GM18526 (cell line): ENCODE data around the gene MAT2A.

Experiments used
- POLR2A ChIP-seq: IDR thresholded peaks from 3 replicates; pipeline ENCODE4 v1.6.1; 2011; ENCODE audit not compliant: insufficient read length; ENCODE audit errors: extremely low read depth

Gene MAT2A

DNA sequence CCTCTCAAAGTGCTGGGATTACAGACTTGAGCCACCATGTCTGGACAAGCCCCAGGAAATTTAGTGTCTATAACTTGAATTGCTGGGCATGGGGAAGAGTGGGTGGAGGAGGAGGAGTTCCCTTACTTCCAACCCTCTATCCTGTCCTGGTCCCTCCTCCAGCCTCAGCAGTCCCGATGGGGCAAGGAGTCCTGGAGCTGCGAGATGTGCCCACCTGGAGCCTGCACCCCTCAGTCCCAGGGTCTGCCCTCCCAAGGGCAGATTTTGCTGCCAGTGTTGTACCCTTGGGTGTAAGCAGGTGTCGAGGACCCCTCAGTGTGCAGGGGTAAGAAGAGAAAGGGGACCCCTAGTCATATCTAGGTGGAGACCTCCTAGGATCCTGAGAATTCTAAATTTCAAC is 41.2 kb downstream of the MAT2A start:
- TF ChIP-seq POLR2A, result no peak

DNA sequence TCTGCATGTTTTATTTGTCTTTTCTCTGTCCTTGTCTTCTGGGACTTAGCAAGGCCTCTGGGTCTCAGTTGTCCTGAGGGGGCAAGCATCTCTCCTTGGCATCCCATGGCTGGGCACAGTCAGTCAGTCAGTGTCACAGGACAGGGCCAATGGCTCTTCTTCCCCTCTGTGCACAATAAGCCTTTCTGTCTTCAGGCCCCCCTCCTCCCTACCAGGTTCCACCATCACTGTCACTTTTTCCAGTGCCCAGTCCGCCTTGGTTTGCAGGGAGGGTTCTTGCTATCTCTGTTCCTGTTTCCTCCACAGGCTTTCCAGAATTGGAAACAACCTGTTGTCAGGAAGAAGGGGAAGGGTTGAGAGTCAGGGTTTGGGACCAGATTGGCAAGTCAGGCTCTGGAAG is 43.5 kb downstream of the MAT2A start:
- no peak for TF ChIP-seq POLR2A

DNA sequence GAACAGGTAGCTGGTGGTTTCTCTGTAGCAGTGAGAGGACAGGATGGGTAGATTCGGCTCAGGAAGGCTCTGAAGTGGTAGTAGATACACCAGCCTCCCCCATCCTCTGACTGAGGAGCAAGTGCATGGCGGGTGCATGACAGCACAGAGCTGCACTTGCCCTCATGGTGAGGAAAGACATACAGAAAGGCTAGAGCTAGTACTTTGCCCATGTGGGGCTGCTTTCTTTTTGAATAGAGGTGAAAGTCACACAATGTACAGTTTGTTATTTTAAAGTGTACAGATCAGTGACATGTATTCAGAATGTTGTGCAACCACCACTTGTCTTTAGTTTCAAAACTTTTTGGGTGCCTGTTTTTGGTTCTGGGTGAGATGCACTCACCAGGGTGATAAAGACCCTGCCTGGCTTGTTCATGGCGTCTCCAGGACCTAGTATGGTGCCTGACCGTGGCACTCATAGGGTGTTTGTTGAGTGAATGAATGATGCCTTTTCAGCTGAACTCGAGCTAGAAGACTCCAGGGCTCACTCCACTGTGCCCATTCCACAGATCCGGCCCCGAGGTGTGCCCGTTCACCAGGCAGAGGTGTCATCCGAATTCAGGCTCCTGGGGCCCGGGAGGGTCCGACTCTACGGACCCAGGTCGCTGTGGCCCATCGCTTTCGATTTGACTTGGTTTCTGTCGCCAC is 44.8 kb downstream of the MAT2A start:
- TF ChIP-seq POLR2A, result no peak

- no peak for TF ChIP-seq POLR2A
Observed at GRCh38 chr2:85584354-85584856, 45.4 kb downstream of the MAT2A start, which contains the start of gene VAMP5. Gene VAMP5 (plus strand): TSS chr2:85584431. CDS start chr2:85584491, 60 bp downstream.

GRCh38 chr2:85584857-85585780 is 46.2 kb downstream of the MAT2A start:
- no peak for TF ChIP-seq POLR2A

DNA sequence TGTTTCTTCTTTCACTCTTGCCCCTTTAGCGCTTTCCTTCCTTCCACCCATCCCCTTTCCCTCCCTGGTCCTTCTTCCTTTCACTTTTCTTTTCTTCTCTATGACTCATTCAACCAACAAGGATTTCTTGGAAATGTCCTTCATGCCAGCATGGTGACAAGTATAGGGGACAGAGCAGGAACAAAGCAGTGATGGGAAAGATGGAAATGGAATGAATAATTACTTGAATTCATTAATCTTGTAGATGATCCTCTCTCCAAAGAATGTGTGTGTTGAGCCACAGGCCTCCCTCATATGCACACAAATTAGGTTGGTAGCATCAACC is 46.8 kb downstream of the MAT2A start:
- TF ChIP-seq POLR2A, result no peak

DNA sequence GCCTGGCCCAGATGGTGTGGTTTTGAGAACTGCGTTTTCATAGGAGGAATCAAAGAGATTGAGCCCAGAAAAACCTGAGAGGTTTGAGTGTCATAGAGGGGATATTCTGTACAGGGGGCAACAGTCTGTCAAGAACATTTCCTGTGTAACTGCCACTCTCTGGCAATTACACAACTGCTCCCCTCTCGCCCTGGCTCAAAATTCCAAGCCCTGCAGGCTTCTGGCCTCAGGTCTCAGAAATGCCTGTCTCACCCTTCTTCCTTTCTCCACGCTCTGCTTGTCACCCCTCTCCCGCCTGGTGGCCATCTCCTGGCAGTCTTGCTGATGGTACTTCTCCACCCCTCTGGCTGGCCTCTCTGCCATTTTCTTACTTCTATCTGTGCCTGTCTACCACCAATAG is 49.3 kb downstream of the MAT2A start:
- no peak for TF ChIP-seq POLR2A

DNA sequence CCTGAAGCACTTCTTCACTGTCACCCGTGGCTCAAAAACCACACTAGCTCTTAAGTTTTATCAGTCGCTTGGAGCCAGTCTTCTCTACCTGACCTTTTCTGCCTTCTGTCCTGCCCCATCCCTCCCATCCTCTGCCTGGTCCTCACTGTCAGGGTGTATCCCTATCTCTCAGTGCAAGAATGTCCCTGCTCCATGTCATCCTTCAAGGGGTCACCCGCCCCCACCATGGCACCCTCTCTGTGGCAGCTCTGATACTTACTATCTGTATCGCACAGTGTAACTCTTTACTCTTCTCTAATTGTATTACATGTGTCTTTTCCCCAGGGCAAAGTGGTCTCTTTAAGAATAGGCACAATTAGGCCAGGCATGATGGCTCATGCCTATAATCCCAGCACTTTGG is 49.7 kb downstream of the MAT2A start:
- no peak for TF ChIP-seq POLR2A

GRCh38 chr2:85589181-85589580 is 50.2 kb downstream of the MAT2A start:
- no peak for TF ChIP-seq POLR2A

DNA sequence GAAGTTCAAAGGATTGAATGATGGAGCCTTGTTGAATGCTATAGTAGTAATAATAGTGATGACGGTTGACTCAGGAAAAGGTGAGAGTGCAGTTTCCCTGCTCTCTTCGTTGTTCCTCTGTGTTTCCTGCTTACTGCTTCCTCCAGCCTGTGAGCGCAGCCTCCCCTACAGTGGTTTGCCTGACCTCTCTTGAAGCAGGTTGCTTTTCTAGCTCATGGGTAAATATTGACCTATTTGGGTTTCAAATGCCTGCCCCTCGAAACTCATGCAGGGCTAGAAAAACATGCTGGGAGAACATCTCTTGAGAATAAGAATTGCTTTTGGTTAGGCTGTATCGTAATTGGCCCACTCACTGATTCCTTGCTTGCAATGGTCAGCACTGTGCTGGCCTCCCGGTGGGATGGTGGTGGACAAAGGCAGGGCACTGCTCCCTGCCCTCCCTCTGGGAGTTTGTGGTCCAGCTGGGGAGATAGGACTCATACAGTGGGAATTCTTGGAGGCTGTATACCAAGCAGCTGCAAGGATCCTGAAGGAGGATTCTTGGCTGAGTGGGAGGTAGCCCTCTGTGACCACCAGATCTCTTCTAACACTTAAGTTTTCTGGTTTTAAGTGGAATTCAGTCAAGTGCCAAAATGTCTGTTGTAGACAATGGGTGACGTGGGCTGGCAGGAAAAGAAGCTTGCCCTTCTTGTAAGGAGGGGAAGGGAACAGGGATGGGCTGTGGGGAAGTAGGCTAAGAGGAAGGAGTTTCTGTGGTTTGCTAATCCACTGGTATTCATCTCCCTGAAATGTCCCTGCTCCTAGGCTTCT is 51.2 kb downstream of the MAT2A start:
- TF ChIP-seq POLR2A, result no peak

DNA sequence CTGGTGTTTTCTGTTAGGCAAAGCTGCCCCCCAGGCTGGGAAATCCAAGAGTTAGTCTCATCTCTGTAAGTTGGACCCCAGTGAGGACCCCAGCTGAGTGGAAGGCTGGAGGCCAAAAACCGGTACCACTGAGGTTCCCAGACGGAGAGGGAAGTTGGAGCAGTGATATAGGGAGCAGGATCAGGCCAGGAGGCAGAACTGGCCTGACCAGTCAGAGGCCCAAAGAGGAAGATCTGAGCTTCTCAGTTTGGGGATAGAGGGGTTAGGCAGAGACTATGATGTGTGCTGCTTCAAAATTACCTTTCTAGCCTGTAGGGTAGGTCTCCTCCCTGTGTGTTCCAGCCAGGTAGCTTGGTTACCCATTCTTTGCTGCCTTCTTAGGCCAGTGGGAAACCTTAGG is 52.0 kb downstream of the MAT2A start:
- no peak for TF ChIP-seq POLR2A

DNA sequence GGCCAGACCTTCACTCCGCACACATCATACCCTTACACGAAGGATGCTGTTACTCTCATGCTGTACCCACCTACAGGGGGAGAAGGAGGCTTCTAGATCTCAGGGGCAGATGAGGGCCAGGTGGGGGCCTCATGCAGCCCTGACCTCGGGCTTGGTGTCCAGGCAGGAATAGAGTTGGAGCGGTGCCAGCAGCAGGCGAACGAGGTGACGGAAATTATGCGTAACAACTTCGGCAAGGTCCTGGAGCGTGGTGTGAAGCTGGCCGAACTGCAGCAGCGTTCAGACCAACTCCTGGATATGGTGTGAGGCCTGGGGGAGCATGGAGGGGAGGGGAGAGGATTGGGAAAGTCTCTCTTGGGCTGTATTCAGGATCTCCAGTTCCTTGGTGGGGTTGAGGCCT is 52.6 kb downstream of the MAT2A start:
- TF ChIP-seq POLR2A, result no peak

DNA sequence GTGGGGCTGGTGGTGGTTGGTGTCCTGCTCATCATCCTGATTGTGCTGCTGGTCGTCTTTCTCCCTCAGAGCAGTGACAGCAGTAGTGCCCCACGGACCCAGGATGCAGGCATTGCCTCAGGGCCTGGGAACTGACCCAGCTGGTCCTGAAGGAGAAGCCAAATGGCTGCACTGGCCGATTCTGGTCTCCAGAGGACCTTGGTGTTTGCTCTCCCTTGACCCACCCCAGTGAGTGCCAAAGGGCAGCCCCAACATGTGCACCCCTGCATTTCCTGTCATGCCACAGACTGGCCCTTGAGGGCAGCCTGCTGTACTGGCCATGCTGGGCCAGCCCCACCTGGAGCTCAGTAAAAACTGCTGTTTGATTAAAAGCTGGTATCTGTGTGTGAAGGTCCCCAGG is 54.1 kb downstream of the MAT2A start:
- no peak for TF ChIP-seq POLR2A
